GM19324 (cell line): ENCODE measurements around the gene USP48.
A peak's percentile ranks its signal among the peaks of the same experiment; 100 is the strongest.
"Not testable (repeated sequence)": the region's sequence is repeated elsewhere in the genome, so short reads cannot be mapped to it uniquely, and the experiment has no call there.

Source experiments
- ATAC-seq: cut with Tn5 transposase; IDR thresholded peaks from one replicate; pipeline ENCODE4 v1.9.1; 2021; ENCODE audit warnings: mild to moderate bottlenecking, moderate library complexity; ENCODE audit not compliant: unreplicated experiment, low FRiP score

USP48 gene

GRCh38 chr1:21782868-21783678 is at the start of gene USP48:
TSS of gene USP48 (minus strand) at chr1:21783149. CDS start at chr1:21782957, 192 bp downstream.
- ATAC-seq, result peak; percentile 76

DNA sequence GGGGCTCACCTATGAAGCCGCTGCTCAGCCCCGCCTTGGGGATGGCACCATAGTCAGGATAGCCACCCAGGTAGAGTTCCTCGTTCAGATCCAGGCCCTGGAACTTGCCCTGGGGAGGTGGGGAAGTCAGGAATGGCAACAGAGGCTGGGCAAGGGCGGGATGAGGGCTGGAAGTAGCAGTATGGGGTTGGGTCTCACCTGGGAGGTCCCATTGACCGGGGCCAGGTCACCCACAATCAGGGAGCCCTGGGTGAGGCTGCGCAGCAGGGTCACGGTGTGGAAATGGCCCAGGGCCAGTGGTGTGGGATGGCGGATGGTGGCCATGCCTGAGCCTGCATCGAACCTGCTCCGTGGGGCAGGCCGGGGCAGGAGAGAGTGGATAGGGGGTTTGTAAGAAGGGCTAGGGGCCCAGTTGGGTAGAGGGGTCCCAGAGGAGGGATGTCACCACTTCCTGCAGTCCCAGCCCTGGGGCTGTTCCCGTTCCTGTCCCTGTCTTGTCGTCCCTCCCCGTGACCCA is 48.6 kb upstream of the USP48 start:
- ATAC-seq, result no peak

DNA sequence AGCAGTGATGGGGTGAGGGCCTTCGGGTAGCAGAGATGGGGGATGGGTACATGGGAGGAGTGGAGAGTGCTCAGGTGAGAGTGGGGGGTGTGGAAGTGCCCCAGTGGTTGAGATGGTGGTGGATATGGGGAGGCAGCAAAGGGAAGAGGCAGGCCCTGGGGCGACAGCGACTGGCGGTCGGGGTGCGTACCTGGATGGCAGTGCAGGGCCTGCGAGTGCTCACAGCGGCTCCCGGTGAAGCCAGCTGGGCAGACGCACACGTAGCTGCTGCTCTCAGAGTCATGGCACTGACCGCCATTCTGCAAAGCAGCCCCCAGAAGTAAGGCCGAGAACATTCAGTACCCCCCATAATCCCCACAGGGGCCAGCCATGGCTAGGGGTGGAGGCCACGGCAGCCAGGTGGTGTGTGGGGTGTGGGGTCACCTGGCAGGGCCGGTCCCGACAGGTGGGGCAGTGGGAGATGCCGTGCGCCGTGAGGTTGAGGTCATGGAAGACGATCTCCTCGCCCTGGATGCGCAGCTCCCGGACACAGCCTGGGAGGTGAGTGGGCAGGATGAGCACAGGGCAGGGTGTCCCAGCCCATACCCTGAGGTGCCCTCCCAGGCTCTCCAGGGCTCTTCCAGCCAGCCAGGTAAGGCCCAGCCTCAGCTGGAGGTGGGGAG is 48.0 kb upstream of the USP48 start:
- ATAC-seq, result no peak

DNA sequence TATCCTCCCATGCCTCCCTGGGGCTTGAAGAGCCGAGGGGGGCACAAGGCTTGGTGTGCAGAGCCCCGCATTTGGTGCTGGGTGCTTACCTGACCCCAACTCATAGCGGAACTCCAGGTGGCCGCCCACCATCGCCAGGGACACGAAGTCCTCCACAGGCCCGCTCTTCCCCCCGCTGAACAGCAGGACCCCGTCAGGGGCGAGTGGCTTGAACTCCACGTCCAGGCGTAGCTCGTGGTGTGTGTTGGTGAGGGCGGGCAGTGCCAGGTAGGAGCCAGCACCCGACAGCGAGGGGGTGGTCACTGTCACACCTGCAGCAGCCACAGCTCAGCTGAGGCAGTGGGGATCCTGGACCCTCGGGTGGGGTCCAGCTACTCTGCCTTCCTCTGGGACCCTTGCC is 46.3 kb upstream of the USP48 start:
- ATAC-seq, result no peak

DNA sequence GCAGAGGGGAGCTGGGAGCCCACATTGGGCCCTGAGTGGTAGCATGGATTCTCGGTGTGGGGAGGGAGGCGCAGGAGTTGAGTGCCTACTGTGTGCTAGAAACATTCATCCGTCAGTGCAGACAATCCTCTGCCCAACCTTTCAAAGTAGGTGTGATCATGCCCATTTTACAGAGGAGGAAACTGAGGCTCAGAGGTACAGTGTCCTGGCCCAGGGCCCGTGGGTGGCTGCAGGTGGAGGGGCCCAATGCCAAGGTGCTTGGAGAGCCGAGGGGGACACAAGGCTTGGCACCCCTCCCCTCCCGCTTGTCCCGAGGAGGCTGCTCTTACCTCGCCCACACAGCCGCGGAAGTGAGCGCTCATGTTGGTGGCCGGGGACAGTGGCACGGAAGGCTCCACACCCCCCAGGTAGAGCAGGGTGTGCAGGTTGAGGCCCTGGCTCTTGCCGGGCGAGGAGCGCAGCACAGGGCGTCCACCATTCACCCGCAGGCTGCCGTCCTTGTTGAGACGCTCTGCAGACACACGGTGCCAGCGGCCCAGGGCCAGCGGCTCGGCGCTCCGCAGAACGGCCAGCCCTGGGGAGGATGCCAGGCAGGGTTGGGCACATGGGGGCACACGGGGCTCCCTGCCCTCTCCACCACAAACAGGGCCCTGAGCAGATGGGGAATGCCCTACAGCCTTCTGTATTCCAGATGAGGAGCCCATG is 45.7 kb upstream of the USP48 start:
- no peak for ATAC-seq

DNA sequence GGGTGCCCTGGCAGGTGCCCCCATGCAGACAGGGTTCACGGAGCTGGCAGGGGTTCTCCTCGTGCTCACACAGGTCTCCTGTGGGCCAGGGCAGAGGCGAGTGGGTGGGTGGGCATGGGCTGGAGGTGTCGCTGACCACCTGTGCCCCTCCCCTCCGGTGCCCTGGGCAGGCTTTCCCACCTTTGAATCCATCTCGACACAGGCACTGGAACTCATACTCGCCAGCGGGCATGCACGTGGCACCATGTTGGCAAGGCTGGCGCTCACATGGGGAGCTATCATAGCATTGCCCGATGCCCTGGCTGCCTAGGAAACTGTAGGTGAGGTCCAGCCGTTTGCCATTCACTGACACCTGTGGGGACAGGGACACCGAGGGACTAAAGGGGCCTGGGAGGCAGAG is 45.1 kb upstream of the USP48 start:
- ATAC-seq, result no peak

- ATAC-seq, result no peak
Observed at GRCh38 chr1:21827141-21827679, 44.3 kb upstream of the USP48 start.

DNA sequence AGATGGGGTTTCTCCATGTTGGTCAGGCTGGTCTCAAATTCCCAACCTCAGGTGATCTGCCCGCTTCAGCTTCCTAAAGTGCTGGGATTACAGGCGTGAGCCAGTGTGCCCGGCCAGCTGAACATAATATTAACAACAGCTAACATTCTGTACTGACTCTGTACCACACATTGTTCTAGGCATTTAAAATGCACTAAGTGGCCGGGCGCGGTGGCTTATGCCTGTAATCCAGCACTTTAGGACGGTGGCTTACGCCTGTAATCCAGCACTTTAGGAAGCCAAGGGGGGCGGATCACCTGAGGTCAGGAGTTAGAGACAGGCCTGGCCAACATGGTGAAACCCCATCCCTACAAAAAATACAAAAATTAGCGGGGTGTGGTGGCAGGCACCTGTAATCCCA is 43.7 kb upstream of the USP48 start:
- not testable (repeated sequence) for ATAC-seq

- no peak for ATAC-seq
Observed at GRCh38 chr1:21825393-21825792, 42.4 kb upstream of the USP48 start.

GRCh38 chr1:21824926-21825325 is 42.0 kb upstream of the USP48 start:
- ATAC-seq, result no peak

- no peak for ATAC-seq
Observed at GRCh38 chr1:21823980-21824702, 41.2 kb upstream of the USP48 start.

DNA sequence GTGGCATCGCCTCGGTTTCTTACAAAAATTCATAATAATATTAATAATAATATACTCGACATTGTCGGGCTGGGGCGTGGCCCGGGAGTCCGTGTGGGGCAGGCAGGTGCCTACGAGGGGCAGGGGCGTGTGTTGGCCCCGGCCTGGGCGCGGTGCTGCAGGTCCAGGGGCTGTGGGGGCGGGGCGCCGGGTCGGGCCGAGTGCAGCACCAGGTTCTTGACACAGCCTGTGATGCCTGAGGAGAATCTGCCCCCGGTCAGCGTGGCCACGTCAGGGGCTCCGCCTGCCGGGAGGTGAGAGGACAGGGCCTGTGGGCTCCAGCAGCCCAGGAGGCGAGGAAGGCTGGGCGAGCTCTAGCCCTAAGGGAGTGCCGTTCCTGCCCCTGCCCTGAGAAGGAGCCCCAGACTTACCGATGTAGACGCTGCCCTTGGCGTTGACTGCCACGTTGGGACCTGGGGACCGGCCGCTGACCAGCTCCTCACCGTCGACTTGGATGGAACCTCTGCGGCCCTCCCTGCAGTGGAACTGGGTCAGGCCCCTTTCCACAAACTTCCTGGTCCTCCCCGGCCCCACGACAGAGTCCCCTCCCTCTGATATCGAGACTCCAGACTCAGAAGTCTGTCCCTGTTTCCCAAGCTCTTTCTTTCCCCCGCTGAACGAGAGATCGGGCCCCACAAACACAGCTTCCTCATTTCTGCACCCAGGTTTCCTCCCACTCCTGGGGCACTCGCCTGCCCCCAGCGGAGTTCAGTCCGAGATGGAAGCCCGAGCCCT is 40.4 kb upstream of the USP48 start:
- ATAC-seq, result no peak

GRCh38 chr1:21822349-21822748 is 39.4 kb upstream of the USP48 start:
- no peak for ATAC-seq

- no peak for ATAC-seq
Observed at GRCh38 chr1:21821385-21822019, 38.6 kb upstream of the USP48 start.

DNA sequence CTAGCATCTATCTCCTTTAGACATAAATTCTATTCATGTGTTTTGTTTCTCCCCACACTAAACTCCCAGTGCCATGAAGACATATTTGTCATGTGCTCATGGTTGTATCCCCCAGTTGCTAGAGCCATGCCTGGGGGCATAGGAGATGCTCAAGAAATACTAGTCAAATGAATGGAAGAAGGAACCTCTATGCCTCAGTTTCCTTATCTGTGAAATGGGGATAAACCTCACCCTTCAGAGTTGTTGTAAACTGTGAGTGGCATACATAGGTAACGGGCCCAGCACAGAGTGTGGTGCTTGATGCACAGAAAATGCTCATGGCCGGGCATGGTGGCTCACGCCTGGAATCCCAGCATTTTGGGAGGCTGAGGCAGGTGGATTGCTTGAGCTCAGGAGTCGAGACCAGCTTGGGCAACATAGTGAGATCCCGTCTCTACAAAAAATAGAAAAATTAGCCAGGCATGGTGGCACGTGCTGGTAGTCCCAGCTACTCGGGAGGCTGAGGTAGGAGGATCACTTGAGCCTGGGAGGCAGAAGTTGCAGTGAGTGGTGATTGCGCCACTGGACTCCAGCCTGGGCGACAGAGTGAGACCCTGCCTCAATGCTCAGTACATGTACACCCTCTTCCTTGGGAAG is 37.8 kb upstream of the USP48 start:
- no peak for ATAC-seq

DNA sequence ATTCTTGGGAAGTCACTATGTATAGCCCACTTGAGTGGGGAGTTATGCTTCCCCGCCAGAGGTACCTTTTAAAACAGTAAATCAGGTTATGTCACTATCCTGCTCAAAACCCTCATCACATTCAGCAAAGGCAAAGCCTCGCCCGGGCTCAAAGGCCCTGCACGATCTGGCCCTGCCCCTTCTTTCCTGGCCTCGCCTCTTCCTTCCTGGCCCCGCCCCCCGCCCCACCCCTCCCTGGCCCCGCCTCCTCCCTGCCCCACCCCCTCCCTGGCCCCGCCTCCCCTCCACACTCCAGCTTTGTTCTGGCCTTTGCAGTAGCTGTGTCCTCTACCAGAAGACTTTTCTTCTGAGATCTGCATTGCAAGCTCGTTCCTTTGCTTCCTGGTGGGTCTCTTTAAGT is 35.7 kb upstream of the USP48 start:
- no peak for ATAC-seq

DNA sequence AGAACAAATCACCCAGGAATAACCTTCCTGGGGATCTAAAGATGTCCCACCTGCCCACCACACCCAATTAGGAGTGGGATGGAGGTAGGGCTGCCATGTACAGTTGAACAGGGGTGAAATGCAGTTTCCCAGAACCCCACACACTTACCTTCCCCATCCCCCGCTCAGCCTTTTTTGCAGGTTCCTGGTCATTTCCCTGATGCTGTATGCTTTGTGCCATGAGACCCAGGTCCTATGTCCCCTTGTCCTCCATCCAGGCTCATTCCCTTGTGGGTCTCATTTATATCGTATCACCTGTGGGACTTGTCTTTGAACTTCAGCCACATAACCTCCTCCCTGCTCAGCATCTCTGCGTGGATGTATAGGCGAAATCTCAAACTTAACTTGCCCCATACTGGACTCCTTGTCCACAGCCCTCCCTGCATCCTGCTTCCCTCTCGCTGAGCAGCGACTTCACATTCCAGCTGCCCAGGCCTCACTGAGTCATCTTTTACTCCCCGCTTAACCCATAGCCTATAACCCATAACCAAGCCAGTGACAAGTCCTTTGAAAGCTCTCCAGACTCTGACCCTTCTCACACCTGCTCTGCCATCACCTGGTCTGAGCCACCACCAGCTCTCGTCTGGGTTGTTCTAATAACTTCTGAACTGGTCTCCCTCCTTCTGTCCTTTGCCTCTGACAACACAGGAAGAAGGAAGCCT is 33.8 kb upstream of the USP48 start:
- no peak for ATAC-seq

- no peak for ATAC-seq
Observed at GRCh38 chr1:21815724-21816321, 32.9 kb upstream of the USP48 start.
